ENCODE measurements around the gene RPA3.

The RPA3 gene

GRCh38 chr7:7670490-7670889 lies 47.9 kb downstream of the RPA3 start:
- no peak for TF ChIP-seq NFIC (IDR thresholded peaks at IDR 0.05)
- TF ChIP-seq TEAD4 (IDR thresholded peaks at IDR 0.05), result no peak
- no peak for TF ChIP-seq CREB1 (IDR thresholded peaks at IDR 0.05; ENCODE audit: low read depth)
- no peak for TF ChIP-seq YY1 (IDR thresholded peaks at IDR 0.05; ENCODE audit: low read depth)
- TF ChIP-seq REST (IDR thresholded peaks at IDR 0.05; ENCODE audit: low read depth), result no peak
- no peak for TF ChIP-seq ZBTB7A (IDR thresholded peaks at IDR 0.05; ENCODE audit: low read depth)
- no peak for TF ChIP-seq CEBPB (IDR thresholded peaks at IDR 0.05)
- no peak for TF ChIP-seq USF1 (IDR thresholded peaks at IDR 0.05)
- no peak for TF ChIP-seq RAD21 (IDR thresholded peaks at IDR 0.05; ENCODE audit: low read depth)
- TF ChIP-seq FOXM1 (IDR thresholded peaks at IDR 0.05; ENCODE audit: borderline replicate concordance, low read depth), result no peak
- no peak for TF ChIP-seq TCF12 (IDR thresholded peaks at IDR 0.05; ENCODE audit: low read depth)
- TF ChIP-seq MAX (IDR thresholded peaks at IDR 0.05), result no peak
- TF ChIP-seq EP300 (IDR thresholded peaks at IDR 0.05; ENCODE audit: borderline replicate concordance), result no peak
- no peak for TF ChIP-seq EGR1 (IDR thresholded peaks at IDR 0.05)

GRCh38 chr7:7668706-7669105 lies 49.7 kb downstream of the RPA3 start:
- no peak for TF ChIP-seq TAF1 (IDR thresholded peaks at IDR 0.05; ENCODE audit: low read depth)
- no peak for TF ChIP-seq ZBTB7A (IDR thresholded peaks at IDR 0.05; ENCODE audit: low read depth)
- no peak for TF ChIP-seq USF1 (IDR thresholded peaks at IDR 0.05)
- no peak for TF ChIP-seq TEAD4 (IDR thresholded peaks at IDR 0.05)
- no peak for TF ChIP-seq EP300 (IDR thresholded peaks at IDR 0.05; ENCODE audit: borderline replicate concordance)
- no peak for TF ChIP-seq TCF12 (IDR thresholded peaks at IDR 0.05; ENCODE audit: low read depth)
- TF ChIP-seq MAX (IDR thresholded peaks at IDR 0.05), result no peak
- TF ChIP-seq REST (IDR thresholded peaks at IDR 0.05; ENCODE audit: low read depth), result no peak
- TF ChIP-seq CREB1 (IDR thresholded peaks at IDR 0.05; ENCODE audit: low read depth), result no peak
- no peak for TF ChIP-seq YY1 (IDR thresholded peaks at IDR 0.05; ENCODE audit: low read depth)
- TF ChIP-seq CEBPB (IDR thresholded peaks at IDR 0.05), result no peak
- TF ChIP-seq RAD21 (IDR thresholded peaks at IDR 0.05; ENCODE audit: low read depth), result no peak
- TF ChIP-seq EGR1 (IDR thresholded peaks at IDR 0.05), result no peak
- no peak for TF ChIP-seq NFIC (IDR thresholded peaks at IDR 0.05)
- no peak for TF ChIP-seq FOXM1 (IDR thresholded peaks at IDR 0.05; ENCODE audit: borderline replicate concordance, low read depth)

- TF ChIP-seq ZBTB7A (IDR thresholded peaks at IDR 0.05; ENCODE audit: low read depth) (no peak), MAX (IDR thresholded peaks at IDR 0.05) (no peak), EP300 (IDR thresholded peaks at IDR 0.05; ENCODE audit: borderline replicate concordance) (no peak), YY1 (IDR thresholded peaks at IDR 0.05; ENCODE audit: low read depth) (no peak)
Observed at GRCh38 chr7:7667187-7667586, 51.2 kb downstream of the RPA3 start.

- no peak for TF ChIP-seq RAD21 (IDR thresholded peaks at IDR 0.05; ENCODE audit: low read depth)
- no peak for TF ChIP-seq EGR1 (IDR thresholded peaks at IDR 0.05)
- TF ChIP-seq USF1 (IDR thresholded peaks at IDR 0.05), result no peak
- TF ChIP-seq ZBTB7A (IDR thresholded peaks at IDR 0.05; ENCODE audit: low read depth), result no peak
- no peak for TF ChIP-seq YY1 (IDR thresholded peaks at IDR 0.05; ENCODE audit: low read depth)
- TF ChIP-seq FOXM1 (IDR thresholded peaks at IDR 0.05; ENCODE audit: borderline replicate concordance, low read depth), result no peak
- TF ChIP-seq CREB1 (IDR thresholded peaks at IDR 0.05; ENCODE audit: low read depth), result no peak
- TF ChIP-seq NFIC (IDR thresholded peaks at IDR 0.05), result no peak
- no peak for TF ChIP-seq CEBPB (IDR thresholded peaks at IDR 0.05)
- no peak for TF ChIP-seq MAX (IDR thresholded peaks at IDR 0.05)
- TF ChIP-seq REST (IDR thresholded peaks at IDR 0.05; ENCODE audit: low read depth), result no peak
- TF ChIP-seq TEAD4 (IDR thresholded peaks at IDR 0.05), result no peak
- no peak for TF ChIP-seq EP300 (IDR thresholded peaks at IDR 0.05; ENCODE audit: borderline replicate concordance)
- no peak for TF ChIP-seq TCF12 (IDR thresholded peaks at IDR 0.05; ENCODE audit: low read depth)
- no peak for TF ChIP-seq TAF1 (IDR thresholded peaks at IDR 0.05; ENCODE audit: low read depth)
Observed at GRCh38 chr7:7665031-7665430, 53.4 kb downstream of the RPA3 start.

All from Ishikawa (cell line).